Peyer's patch (tissue), 4 donors: Measurements from ENCODE around the gene SLC39A3.

Source experiments
- POLR2A ChIP-seq, 2 donors: fragments of 450-650 bp; IDR thresholded peaks; one replicate each; pipeline ENCODE4 v1.5.1; 2017; ENCODE audit warnings: antibody characterized with exemption in 2 of 2, mild to moderate bottlenecking in 2 of 2, moderate library complexity in 2 of 2
- TF ChIP-seq, protein P1 (sequence below), 6 experiments: fragments of 450-650 bp in 4 of 6; fragments of 200-600 bp in 2 of 6; sonication (generic) in 1 of 6; IDR thresholded peaks; one replicate each; pipeline ENCODE4 v1.5.1; 2017 to 2019; ENCODE audit warnings: antibody characterized with exemption in 6 of 6, mild to moderate bottlenecking in 3 of 6, moderate library complexity in 1 of 6

DNA sequence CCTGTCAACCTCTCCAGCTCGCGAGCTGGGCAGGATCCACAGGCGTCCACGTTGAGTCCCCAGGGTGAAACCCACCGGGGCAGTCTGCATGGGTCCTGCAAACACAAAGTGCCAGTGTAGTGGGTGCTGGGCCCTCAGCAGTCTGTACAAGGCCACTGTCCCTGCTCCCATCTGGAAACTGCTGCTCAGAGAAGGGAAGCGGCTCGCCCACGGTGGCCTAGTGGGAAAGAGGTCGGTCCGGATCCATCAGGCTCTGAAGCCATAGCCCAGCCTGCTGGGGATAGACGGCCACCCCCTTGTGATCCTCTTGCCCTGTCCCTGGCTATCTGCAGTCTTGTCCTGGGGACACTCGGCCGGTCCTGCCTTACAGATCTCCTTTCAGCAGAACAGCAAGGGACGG, 16.1 kb downstream of the SLC39A3 start:
- TF ChIP-seq, protein P1, sequence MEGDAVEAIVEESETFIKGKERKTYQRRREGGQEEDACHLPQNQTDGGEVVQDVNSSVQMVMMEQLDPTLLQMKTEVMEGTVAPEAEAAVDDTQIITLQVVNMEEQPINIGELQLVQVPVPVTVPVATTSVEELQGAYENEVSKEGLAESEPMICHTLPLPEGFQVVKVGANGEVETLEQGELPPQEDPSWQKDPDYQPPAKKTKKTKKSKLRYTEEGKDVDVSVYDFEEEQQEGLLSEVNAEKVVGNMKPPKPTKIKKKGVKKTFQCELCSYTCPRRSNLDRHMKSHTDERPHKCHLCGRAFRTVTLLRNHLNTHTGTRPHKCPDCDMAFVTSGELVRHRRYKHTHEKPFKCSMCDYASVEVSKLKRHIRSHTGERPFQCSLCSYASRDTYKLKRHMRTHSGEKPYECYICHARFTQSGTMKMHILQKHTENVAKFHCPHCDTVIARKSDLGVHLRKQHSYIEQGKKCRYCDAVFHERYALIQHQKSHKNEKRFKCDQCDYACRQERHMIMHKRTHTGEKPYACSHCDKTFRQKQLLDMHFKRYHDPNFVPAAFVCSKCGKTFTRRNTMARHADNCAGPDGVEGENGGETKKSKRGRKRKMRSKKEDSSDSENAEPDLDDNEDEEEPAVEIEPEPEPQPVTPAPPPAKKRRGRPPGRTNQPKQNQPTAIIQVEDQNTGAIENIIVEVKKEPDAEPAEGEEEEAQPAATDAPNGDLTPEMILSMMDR (IDR thresholded peaks at IDR 0.05): no peak
- no peak for TF ChIP-seq POLR2A (IDR thresholded peaks at IDR 0.05)
